Measurements from ENCODE around the gene CHD9NB.

GRCh38 chr16:53078765-53079485 lies 26.2 kb upstream of the CHD9NB start:
- TF ChIP-seq, protein P1, sequence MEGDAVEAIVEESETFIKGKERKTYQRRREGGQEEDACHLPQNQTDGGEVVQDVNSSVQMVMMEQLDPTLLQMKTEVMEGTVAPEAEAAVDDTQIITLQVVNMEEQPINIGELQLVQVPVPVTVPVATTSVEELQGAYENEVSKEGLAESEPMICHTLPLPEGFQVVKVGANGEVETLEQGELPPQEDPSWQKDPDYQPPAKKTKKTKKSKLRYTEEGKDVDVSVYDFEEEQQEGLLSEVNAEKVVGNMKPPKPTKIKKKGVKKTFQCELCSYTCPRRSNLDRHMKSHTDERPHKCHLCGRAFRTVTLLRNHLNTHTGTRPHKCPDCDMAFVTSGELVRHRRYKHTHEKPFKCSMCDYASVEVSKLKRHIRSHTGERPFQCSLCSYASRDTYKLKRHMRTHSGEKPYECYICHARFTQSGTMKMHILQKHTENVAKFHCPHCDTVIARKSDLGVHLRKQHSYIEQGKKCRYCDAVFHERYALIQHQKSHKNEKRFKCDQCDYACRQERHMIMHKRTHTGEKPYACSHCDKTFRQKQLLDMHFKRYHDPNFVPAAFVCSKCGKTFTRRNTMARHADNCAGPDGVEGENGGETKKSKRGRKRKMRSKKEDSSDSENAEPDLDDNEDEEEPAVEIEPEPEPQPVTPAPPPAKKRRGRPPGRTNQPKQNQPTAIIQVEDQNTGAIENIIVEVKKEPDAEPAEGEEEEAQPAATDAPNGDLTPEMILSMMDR (IDR thresholded peaks at IDR 0.05): no peak
- TF ChIP-seq POLR2A (IDR thresholded peaks at IDR 0.05): no peak
